Activated naive CD4-positive, alpha-beta T cell treated with Interleukin-2 at 50 U/mL for 16 hours (primary cell): Measurements from ENCODE around the gene TBC1D4.

Experiments
- DNase-seq: peaks from one replicate; pipeline ENCODE4 v3.0.0-alpha.2; 2020

The TBC1D4 gene

DNA sequence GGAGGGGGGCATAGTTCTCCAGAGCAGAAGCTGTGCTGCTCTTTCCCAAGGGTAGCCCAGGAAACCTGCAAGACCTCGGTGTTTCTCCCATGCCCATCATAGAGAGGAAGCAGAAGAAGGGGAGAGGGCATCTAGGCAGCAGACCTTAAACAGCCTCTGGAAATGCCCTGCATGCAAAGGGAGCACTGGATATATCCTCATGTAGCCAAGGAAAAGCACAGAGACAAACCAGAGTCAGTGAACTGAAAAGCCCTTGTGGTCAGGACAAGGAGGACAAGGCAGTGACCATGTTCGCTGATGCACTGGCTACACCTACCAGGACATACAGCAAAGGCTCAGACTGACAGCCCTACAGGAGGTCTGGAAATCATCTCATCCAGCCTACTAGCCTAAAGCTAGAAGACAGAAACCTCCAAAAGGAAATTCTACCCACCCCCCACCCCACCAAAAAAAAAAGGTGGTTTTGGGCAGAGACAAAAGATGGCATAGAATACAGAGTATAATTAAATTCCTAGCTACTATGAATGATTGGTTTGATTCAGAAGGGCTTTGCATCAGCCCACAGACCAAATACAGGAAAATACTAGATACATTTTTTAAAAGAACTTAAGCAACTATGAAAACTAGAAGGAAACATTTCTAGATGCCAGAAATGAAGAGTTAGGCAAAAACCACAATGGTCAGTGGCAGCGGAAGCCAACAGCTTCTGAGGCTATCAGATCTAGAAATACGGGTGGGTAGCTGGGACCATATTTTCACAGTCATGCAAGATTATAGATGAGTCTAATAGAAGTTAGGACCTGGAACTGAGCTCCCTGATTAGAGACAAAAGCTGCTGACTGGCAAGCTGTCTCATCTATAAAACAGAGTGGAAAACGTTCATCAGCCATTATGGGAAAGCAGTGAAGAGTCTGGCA, 4.4 kb upstream of the TBC1D4 start:
- no peak for DNase-seq

DNA sequence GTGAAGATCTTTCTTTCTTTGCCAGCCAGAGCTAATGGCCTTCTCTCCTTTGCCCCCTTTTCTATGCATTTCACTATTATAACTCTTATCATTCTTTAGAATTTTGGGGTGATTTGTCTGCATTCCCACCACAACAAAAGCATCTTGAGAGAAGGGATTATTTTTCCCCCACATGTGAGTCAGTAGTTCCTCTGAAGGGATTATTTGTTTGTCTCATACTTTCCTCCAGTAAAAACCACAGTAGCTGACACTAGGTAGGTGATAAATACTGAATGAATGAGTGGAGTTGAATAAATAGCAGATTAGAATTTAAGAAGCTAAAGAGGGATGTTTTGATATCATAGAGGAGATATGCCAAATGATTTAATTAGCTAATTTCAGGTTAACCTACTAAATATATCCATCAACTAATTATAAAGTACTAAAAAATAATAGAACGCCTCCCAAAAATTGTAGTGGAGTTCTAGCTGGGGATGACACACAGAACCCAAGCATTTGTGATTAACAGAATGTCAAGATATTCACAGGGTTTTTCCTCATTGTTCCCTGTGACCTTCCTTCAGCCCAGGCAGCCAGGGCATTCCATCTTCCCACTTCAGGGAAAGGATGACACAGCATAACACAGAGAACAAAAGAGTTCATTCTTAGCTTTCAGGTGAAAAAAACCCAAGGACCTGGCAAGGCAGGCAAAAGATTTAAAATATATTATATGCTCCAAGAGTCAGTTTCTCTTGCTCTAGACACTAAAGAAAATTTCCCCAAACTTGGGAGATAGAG, 3.5 kb upstream of the TBC1D4 start:
- no peak for DNase-seq

DNA sequence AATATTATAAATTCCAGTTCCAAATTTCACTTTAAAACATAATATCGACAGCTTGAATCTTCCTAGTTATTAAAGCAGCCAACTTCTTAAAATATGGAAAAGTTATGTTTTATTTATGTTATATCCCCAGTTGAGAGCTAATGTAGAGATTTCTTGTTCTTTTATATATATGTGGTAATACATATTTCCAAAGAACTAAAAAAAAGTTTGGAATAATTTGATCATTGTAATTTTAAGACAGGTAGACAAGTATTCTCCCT, 781 bp upstream of the TBC1D4 start:
- DNase-seq: no peak

DNA sequence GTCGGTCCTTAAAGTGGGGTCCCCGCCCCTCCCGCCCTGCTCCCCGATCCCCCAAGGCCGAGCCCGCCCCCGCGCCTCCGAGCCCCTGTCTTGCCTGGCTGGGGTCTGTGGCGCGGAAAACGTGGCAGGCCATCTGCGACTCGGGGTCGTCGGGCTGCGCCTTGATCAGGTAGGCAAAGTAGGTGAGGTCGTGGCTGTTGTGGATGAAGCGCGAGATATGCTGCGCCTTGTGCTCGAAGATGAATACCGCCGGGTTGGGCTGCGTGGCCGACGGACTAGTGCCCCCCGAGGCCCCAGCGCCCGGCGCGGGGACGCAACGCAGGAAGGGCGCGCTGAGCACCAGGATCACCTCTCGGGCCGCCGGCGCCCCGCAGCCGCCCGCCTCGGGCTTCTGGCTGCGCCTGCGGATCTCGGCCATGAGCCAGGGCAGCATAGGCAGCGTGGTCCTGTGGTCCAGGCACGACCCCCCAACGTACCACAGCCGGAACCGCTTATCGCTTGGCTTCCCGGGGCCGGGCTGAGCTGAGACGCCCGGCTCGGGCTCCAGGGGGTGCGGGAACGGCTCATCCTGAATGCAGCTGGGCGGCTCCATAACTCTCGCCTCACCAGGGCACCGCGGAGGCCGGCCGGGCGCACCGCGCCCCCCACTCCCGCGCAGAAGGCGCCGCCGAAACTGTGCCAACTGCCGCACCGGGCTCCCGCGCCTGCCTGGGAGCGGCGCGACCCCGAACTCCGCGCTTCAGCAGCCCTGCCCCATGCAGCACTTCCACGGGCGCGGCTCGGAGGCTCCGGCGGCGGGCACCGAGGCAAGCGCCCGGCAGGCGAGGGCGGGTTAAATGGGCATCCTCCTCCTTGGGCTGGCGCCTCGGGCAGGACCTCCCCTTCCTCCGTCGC, 546 bp downstream of the TBC1D4 start:
- peak; percentile 4 for DNase-seq

DNA sequence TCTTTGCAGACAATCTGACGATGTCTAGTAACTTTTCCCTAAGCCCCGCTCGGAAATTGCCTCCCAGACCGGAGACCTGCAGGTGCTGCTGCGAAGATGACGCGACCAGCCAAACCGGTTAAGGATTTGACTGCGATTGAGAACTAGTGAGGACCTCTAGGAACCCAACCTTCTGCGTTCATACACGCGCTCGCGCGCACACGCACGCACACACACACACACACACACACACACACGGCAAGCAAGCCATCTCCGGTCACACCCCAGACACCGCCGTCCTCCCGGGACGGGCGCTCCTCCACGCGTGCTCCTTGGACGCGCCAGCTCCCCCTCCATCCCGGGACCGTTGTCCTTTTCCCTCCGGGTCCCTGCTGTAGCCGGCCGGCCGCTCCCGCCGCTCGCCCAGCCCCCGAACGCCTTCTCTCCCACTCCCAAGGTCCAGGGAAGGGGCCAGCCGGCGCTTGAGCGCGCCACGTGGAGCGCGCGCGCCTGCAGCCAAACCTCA, 1.2 kb downstream of the TBC1D4 start:
- peak; percentile 14 for DNase-seq

DNA sequence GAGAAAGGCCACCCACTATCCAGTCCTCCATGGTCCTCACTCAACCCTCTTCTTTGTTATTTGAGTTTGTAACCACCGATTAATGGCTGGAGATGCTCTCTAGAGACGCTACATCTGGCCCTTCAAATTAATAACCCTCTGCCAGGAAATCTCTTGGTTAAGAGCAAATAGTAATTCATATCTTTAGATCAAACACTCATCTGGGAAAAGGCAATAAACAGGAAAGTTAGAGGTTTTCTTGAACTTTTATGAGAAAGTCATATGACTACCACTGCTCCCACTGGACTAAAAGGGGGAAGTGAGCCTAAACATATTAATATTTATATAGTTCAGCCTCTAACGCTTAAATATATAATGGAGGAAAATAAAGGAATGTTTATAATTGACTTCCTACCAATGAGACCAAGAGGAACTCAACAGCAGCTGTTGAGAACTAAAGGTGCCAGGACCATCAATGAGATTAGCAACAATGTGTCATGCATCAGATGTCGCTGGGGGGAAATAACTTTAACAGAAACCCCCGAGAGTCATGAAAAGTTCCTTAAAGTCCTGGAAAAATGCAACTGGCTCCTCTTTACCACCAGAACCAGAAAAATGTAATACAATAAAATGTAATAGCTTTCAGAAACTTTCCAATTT, 2.7 kb downstream of the TBC1D4 start:
- DNase-seq: no peak

DNA sequence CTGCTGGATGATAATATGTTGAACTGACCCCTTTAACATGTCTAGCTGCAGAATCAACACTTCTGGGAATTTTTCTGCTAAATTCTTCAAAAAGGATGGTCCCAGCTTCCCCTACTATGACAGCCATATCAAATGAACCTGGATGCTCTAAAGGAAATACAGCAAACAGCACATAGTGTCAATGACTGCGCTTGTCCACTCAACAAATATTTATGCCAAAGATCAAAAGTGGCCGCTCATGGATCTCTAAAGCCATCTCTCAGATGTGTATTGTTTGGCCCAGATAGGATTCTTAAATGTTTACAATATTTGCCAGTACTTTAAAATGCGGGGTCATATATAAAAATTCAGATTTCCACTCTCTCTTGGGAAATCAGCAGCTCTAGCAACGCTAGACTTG, 3.3 kb downstream of the TBC1D4 start:
- DNase-seq: no peak

DNA sequence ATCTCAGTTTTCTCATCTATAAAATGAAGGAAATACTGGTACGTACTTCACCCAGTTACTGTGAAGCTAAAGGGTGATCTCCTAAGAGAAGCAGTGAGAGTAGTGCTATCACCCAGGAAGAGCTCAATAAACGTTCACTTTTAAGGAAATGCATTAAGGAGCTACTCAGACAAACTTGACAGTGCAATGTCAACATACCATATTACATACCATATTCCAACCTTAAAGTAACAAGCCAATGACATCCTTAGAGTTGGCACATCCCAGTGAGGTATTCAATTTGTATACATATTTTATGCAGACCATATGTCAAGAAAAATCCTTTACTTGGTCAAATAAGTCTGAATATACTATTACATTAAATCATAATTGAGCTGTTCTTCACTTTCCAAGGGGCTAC, 7.0 kb downstream of the TBC1D4 start:
- DNase-seq: no peak

DNA sequence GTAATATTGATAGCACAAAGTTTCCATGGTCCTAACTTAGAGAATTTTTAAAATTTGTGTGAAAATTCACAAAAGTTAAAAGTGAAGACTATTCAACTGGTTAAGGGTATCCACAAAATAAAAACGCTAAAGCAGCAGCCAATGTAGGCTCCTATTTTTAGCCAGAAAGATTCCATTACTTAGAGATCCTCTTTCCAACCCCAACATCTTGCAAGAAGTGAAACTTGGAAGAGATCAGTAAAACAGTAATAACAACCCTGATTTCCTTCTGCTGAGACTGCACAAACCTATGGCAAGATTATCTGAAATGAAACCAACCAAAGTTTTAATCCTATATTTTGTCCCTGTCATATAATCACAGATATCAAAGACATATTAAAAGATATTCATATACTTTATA, 8.5 kb downstream of the TBC1D4 start:
- no peak for DNase-seq

DNA sequence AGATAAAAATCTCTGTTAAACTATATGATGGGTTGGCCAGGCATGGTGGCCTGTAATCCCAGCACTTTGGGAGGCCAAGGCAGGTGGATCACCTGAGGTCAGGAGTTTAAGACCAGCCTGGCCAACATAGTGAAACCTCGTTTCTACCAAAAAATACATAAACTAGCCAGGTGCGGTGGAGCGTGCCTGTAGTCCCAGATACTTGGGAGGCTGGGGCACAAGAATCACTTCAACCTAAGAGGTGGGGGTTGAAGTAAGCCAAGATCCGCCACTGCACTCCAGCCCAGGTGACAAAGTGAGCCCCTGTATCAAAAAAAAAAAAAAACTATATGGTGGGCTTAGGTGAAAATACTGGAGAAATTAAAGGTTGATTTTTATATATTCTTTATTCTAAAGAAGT, 11.3 kb downstream of the TBC1D4 start:
- DNase-seq: no peak

DNA sequence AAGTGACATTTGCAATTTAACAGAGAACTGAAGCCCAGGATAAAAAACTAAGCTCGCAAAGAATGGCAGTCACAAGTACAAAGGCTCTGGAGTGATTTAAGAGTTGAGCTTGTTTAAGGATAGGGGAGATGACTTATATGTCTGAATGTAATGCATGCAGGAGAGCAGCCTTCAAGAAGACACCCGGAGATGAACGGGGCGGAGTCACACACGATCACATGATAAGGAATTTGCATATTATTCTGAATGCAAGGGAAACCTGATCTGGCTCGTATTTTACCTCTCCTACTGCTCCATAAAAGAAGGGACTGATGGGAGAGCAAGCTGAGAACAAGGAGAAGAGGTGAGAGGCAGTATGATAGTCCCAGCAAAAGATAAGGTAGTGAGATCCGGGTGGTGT, 12.9 kb downstream of the TBC1D4 start:
- DNase-seq: no peak

DNA sequence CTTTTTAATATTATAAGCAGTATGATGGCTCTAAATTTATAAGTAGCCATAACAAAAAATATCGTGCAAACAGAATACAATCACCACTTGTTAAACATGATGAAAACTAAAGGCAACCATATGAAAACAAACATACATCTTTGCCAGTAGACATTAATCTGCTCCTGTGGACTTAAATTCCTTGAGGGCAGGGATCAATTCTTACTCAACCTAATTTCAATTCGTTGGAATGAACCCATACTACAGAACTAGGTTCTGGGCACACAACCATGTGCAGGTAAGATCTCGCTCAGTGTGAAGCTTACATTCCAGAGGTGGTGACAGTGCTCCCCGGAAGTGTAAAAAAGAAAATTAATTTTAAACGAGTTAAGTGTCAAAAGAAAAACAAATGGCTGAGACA, 13.4 kb downstream of the TBC1D4 start:
- DNase-seq: no peak

DNA sequence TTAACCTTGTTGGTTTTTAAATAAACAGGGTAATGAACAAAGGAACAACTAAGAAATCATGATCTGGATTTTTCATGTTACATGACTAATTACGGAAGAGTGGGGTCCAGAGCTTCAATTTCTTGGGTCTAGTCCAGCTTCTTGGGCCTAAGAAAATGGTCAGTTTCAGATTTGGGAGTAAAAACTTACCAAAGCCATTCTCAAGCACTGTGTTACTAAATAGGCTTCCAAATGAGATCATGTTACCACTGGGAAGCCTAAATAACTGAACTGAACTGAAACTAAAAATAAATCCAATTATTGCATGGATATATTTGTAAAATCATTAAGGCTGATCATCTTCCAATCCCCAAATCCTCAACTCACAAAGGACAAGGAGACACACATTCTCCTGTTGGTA, 13.9 kb downstream of the TBC1D4 start:
- no peak for DNase-seq

DNA sequence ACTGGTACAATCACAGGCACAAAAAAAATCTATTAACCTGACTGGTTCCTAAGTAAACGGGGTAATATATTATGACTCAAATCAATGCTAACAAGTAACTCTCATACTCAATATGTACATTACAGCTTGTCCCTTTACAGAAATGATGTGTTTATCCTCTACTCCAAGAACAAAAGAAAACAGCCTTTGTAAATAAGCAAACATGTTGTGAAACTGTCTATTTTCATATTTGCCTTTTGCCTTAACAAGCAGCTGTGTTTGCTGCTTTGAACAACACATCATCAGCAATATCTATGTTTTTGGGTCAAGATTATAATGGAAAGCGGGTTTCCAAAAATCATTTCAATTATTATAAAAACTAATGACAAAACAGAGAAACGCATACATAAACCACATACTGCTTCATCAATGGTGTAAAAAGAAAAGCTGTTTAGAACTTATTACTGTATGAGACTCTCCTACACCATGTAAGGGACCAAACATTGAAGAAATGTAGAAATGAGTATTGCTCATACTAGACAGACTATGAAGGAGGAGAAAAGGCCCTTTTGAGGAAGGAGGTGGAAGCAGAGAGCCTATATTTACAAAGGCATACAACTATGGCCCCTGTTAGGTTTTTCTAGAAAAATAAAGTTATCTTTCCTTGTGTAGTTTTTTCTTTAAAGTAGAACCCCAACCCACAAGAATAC, 14.8 kb downstream of the TBC1D4 start:
- no peak for DNase-seq

DNA sequence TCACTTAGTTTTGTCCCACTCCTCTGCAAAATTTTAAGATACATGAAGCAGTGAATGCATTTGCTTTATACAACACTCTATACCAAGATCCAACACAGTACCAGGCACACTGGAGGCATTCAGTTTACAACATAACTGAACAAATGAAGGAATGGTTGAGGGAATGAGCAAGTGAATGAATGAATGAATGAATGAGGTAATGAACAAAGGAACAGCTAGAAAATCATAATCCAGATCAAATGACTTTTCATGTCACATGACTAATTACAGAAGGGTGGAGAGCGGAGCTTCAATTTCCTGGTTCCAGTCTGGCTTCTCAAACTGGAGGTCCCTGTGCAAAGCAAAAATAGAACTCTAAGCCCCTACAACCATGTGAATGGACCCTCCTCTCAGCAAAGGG, 16.7 kb downstream of the TBC1D4 start:
- DNase-seq: no peak

DNA sequence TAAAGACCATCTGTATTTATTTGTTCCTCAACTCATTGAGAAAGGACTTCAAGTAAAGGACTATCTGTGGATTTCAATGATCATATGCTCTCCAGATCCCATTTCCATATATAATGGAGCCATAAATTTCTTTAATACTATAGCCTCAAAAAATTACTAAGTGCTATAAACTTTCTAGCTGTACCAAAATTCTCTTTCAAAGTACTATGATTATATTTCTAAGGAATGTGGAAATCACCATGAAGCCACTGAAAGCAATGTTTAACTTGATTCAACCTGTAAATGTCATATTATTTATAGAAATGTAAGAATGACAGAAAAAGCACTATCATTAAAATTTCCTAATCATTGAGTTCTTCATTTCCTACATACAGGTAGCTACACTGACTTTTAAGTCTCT, 20.7 kb downstream of the TBC1D4 start:
- no peak for DNase-seq

DNA sequence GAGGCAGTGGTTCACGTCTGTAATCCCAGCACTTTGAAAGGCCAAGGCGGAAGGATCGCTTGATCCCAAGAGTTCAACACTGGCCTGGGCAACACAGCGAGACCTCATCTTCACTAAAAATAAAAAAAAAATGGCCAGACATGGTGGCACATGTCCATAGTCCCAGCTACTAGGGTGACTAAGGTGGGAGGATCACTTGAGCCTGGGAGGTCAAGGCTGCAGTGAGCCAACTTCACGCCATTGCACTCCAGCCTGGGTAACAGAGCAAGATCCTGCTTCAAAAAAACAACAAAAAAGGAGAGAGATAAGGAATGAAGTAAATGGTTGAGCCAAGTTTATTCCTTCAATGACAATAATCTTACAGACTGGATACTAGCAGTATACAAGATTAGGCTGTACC, 21.3 kb downstream of the TBC1D4 start:
- DNase-seq: no peak

DNA sequence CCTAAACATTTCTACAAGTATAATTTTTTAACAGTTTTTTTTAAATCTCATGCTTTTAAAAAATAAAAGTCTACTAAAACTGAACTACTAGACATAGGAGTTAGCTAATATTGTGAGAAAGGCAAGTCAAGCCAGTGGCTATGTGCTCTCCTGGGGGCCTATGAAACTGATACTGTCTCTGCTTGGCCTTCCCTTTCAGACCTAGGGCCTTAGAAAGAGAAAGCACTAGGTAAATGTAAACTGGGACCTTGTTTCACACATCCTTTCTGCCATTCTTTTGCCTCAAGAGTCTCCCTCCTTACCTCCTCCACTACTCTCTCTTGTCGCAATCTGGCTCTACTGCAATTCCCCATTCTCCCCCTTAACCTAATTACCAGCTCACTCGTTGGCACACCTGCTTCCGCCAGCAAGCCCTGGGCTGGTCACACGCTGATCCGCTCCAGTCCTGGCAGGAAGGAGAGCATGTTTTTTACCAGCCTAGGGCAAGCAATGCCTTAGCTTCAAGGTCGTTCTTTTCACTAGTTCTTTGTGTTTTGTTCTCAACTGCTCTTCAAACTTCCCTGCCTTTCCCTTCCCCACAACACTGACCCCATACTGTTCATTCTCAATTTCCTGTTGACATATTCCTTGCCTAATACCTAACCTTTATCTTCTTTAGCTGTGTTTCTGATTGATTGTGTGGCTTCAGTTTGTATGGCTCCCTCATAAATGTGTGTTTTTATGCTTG, 23.1 kb downstream of the TBC1D4 start:
- no peak for DNase-seq

DNA sequence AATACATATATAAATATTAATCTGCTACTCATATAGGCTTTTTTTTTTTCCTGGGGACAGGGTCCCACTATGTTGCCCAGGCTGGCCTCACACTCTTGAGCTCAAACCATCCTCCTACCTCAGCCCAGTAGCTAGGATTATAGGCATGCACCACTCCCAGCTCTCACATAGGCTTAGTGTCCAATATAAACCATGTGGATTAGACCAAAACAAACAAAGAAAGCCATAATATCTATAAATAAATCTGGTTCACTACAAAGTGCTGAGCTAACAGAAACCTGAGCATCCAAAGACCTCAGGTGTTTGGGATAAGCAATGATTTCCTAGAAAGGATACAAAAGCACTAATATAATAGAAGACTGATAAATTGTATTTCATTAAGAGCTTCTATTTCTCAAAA, 26.0 kb downstream of the TBC1D4 start:
- no peak for DNase-seq

DNA sequence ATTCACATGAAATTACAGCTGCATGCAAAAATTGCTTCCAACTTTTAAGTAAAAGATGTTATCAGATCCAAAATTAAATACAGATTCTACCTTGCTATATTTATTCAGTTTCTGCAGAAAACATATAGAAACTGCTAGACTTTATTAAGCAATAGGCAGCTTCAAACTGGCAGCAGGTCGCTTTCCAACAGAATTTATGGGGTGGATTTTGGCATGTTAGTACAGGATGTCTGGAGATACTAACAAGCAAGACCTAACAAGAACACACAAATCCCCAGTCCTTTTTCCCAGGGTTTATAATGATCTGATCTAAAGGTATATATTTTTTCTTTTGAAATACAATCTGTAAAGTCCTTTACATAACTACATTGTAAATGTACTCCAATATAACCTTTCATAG, 27.5 kb downstream of the TBC1D4 start:
- no peak for DNase-seq

DNA sequence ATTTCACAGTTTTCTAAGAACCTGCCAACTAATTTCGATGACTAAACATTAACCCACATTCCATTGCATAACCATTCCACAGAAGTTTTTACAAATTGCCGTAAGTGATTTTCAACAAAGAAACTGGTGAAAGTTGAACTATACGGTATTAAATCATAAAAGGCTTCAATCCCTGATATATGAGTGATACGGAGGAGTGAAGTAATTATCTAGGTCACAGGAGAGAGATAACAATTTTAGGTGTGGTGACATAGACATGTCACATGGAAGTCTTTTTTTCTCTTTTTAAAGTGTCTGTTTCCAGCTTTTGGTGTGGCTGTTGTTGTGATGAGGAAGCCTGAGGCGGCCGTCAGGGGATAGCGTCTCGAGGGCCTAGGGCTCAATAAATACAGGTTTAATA, 29.4 kb downstream of the TBC1D4 start:
- no peak for DNase-seq

DNA sequence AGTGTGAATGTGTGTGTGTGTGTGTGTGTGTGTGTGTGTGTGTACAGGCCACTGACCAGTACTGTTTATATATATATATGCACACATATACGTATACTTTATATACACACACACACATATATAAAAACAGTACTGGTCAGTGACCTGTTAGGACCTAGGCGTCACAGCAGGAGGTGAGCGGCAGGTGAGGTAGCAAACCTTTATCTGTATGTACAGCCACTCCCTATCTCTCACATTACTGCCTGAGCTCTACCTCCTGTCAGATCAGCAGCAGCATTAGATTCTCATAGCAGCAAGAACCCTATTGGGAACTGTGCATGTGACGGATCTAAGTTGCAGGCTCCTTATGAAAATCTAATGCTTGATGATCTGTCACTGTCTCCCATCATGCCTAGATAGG, 34.5 kb downstream of the TBC1D4 start:
- DNase-seq: no peak
